CD4-positive, alpha-beta T cell treated with Interleukin-12 subunit alpha and Interleukin-12 subunit beta, for 1 hour (primary cell): ENCODE data around the gene CEP128.

Source experiments
- DNase-seq: peaks from one replicate; pipeline ENCODE4 v3.0.0-alpha.2; 2020

CEP128 gene

GRCh38 chr14:80770114-80770908 lies 171.2 kb downstream of the CEP128 start:
- DNase-seq = no peak

- no peak for DNase-seq
Observed at GRCh38 chr14:80768646-80769045, 172.9 kb downstream of the CEP128 start.

GRCh38 chr14:80764921-80765507 lies 176.5 kb downstream of the CEP128 start:
- DNase-seq = no peak

GRCh38 chr14:80764496-80764895 lies 177.0 kb downstream of the CEP128 start:
- DNase-seq = no peak

GRCh38 chr14:80762641-80763228 lies 178.8 kb downstream of the CEP128 start:
- no peak for DNase-seq

- DNase-seq = no peak
Observed at GRCh38 chr14:80754696-80755095, 186.8 kb downstream of the CEP128 start.

GRCh38 chr14:80751285-80751684 lies 190.3 kb downstream of the CEP128 start:
- no peak for DNase-seq

GRCh38 chr14:80726211-80726610 lies 215.3 kb downstream of the CEP128 start:
- no peak for DNase-seq

- DNase-seq = no peak
Observed at GRCh38 chr14:80718940-80719339, 222.6 kb downstream of the CEP128 start.

GRCh38 chr14:80714474-80714873 lies 227.1 kb downstream of the CEP128 start:
- no peak for DNase-seq

- no peak for DNase-seq
Observed at GRCh38 chr14:80713076-80713850, 228.3 kb downstream of the CEP128 start.

GRCh38 chr14:80705241-80705980 lies 236.1 kb downstream of the CEP128 start:
- no peak for DNase-seq

- no peak for DNase-seq
Observed at GRCh38 chr14:80700601-80701000, 240.9 kb downstream of the CEP128 start.

GRCh38 chr14:80699861-80700260 lies 241.7 kb downstream of the CEP128 start:
- DNase-seq = no peak

- DNase-seq = no peak
Observed at GRCh38 chr14:80698974-80699373, 242.6 kb downstream of the CEP128 start.

GRCh38 chr14:80695869-80696268 lies 245.7 kb downstream of the CEP128 start:
- no peak for DNase-seq

- DNase-seq = no peak
Observed at GRCh38 chr14:80692903-80693302, 248.6 kb downstream of the CEP128 start.

- no peak for DNase-seq
Observed at GRCh38 chr14:80681651-80682050, 259.9 kb downstream of the CEP128 start.

- DNase-seq = no peak
Observed at GRCh38 chr14:80679273-80679672, 262.3 kb downstream of the CEP128 start.

GRCh38 chr14:80678436-80678835 lies 263.1 kb downstream of the CEP128 start:
- DNase-seq = no peak

- no peak for DNase-seq
Observed at GRCh38 chr14:80669426-80669825, 272.1 kb downstream of the CEP128 start.

- no peak for DNase-seq
Observed at GRCh38 chr14:80664576-80664975, 277.0 kb downstream of the CEP128 start.

- DNase-seq = no peak
Observed at GRCh38 chr14:80663541-80663940, 278.0 kb downstream of the CEP128 start.
